ENCODE measurements around the gene WNK3. TPM values are rescaled to one million over a fixed set of nuclear protein-coding genes. Genes with fewer than 3 reads are reported as not detected.

The WNK3 gene
- total and polyA plus RNA-seq, 9 of the 15 experiments (the other 6 are each of a cell fraction or from before 2014, with no cell fraction given), result under 0.01 to 0.02 (median 0.01) TPM; not detected in 4

DNA sequence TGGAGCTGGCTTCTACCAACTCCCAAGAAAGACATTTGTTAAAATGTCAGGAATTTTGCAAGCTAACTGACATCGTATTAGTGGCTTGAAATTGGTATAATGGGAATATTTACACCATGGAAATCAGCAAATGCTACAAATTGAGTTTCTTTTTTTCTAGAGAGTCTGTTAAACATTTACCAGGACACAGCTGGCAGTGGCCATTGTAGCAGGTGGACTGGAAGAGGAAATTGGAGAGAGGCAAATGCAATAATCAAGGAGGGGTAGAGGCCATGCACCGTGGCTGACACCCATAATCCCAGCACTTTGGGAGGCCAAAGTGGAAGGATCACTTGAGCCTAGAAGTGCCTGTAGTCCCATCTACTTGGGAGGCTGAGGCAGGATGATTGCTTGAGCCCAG is 49.4 kb upstream of the WNK3 start:
- in situ Hi-C loops (cut with MboI), result no loop called here
- Histone ChIP-seq H3K79me2 (ENCODE audit: control insufficient read depth, insufficient read depth, low read length) (no peaks in the 10 kb centered on the region), H3K36me3 (ENCODE audit: control insufficient read depth, insufficient read depth, low read length) (no peaks in the 10 kb centered on the region), H3K9me1 (ENCODE audit: control insufficient read depth, insufficient read depth, low read length) (no peaks in the 10 kb centered on the region), H3K4me3 (no peak overlapping the region), H2AFZ (ENCODE audit: low read depth, low read length) (no peak overlapping the region), H3K4me2 (ENCODE audit: insufficient read depth, low read length) (no peak overlapping the region), H3K27ac (ENCODE audit: extremely low read depth, low read depth, low read length) (no peak overlapping the region), H3K9me3 (replicated peaks; ENCODE audit: control insufficient read depth, insufficient read depth, low read depth, low read length) (no peaks in the 10 kb centered on the region), H3K4me1 (replicated peaks in 1 of 2; ENCODE audit: control insufficient read depth in 2 of 2, insufficient read depth in 2 of 2, low read length in 2 of 2) (no peaks in the 10 kb centered on the region), H3K9ac (ENCODE audit: insufficient read depth in 1 of 2, low read depth in 2 of 2, low read length in 2 of 2) (no peak overlapping the region), H4K20me1 (replicated peaks; ENCODE audit: control insufficient read depth, insufficient read depth, low read length) (no peaks in the 10 kb centered on the region), H3K27me3 (ENCODE audit: control insufficient read depth in 2 of 2, insufficient read depth in 2 of 2, low read length in 2 of 2) (peaks cover 0 to 2% of the 10 kb centered on the region in 2 experiments; a peak in 2 of 5 replicates)
- intact Hi-C loops (cut with micrococcal nuclease), result no loop called here
- FAIRE-seq, result no peak
- no peak for ATAC-seq
- POLR2A ChIA-PET, result no interaction called here
- CTCF ChIA-PET (ENCODE audit: low intra/inter-chr PET ratio), result no interaction called here
- WGBS (ENCODE audit: insufficient coverage, low coverage, missing lambda C conversion rate), result 11% methylated on average over 2 of the region's 2 CpGs
- no TSS peak for BruUV-seq (replicated peaks)
- DNase-seq (ENCODE audit: extremely low read depth in 1 of 4, low spot score in 3 of 4), result no peak
- TF ChIP-seq, protein P1, sequence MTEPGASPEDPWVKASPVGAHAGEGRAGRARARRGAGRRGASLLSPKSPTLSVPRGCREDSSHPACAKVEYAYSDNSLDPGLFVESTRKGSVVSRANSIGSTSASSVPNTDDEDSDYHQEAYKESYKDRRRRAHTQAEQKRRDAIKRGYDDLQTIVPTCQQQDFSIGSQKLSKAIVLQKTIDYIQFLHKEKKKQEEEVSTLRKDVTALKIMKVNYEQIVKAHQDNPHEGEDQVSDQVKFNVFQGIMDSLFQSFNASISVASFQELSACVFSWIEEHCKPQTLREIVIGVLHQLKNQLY (CRISPR knock-in tag; conservative IDR thresholded peaks at IDR 0.05), result no peak
- no peak for TF ChIP-seq NFATC3 (IDR thresholded peaks at IDR 0.05)
- no peak for TF ChIP-seq SIX5 (IDR thresholded peaks at IDR 0.05; ENCODE audit: borderline replicate concordance in 1 of 2, insufficient read depth in 1 of 2, low read depth in 1 of 2, low read length in 2 of 2)
- TF ChIP-seq LEF1 (IDR thresholded peaks at IDR 0.05), result no peak
- TF ChIP-seq, protein P2, sequence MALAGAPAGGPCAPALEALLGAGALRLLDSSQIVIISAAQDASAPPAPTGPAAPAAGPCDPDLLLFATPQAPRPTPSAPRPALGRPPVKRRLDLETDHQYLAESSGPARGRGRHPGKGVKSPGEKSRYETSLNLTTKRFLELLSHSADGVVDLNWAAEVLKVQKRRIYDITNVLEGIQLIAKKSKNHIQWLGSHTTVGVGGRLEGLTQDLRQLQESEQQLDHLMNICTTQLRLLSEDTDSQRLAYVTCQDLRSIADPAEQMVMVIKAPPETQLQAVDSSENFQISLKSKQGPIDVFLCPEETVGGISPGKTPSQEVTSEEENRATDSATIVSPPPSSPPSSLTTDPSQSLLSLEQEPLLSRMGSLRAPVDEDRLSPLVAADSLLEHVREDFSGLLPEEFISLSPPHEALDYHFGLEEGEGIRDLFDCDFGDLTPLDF (CRISPR knock-in tag; IDR thresholded peaks at IDR 0.05), result no peak
- TF ChIP-seq ARNT (IDR thresholded peaks at IDR 0.05), result no peak
